GM23338 (cell line): ENCODE results near the gene KLK6. TPM values are rescaled to one million over a fixed set of nuclear protein-coding genes. Genes with fewer than 3 reads are reported as not detected.

Source experiments
- ATAC-seq: fragments of 200-7000 bp; cut with Tn5 transposase; 3 replicates; pipeline ENCODE4 v1.9.1; 2020
- DNase-seq: peaks from one replicate; pipeline ENCODE4 v3.0.0-alpha.2; 2015; ENCODE audit warnings: low spot score
- H2AFZ ChIP-seq: fragments of 200-600 bp; sonication (generic); 2 replicates; pipeline ENCODE4 v1.8.0; 2016; ENCODE audit warnings: antibody characterized with exemption, mild to moderate bottlenecking, moderate library complexity
- H3F3A ChIP-seq: fragments of 200-600 bp; sonication (generic); replicated peaks from 2 replicates; pipeline ENCODE4 v1.8.0; 2017; ENCODE audit warnings: antibody characterized with exemption, mixed run types, low read depth
- H3K27ac ChIP-seq: fragments of 200-600 bp; sonication (generic); 2 replicates; pipeline ENCODE4 v1.6.1; 2016; ENCODE audit warnings: low read depth
- H3K27me3 ChIP-seq: fragments of 200-600 bp; sonication (generic); 2 replicates; pipeline ENCODE4 v1.8.0; 2016; ENCODE audit warnings: mild to moderate bottlenecking, mixed run types, moderate library complexity; ENCODE audit not compliant: insufficient read depth
- H3K36me3 ChIP-seq: fragments of 200-600 bp; sonication (generic); 2 replicates; pipeline ENCODE4 v1.8.0; 2016; ENCODE audit warnings: mild to moderate bottlenecking; ENCODE audit not compliant: insufficient read depth
- H3K4me1 ChIP-seq: fragments of 200-600 bp; sonication (generic); 2 replicates; pipeline ENCODE4 v1.8.0; 2016; ENCODE audit warnings: mild to moderate bottlenecking, moderate library complexity; ENCODE audit not compliant: insufficient read depth
- H3K4me2 ChIP-seq: fragments of 200-600 bp; sonication (generic); 2 replicates; pipeline ENCODE4 v1.7.1; 2017; ENCODE audit warnings: mixed run types
- H3K4me3 ChIP-seq: fragments of 200-600 bp; sonication (generic); 2 replicates; pipeline ENCODE4 v1.6.1; 2016; ENCODE audit warnings: mixed run types
- H3K79me2 ChIP-seq: fragments of 200-600 bp; sonication (generic); replicated peaks from 2 replicates; pipeline ENCODE4 v1.8.0; 2017; ENCODE audit warnings: mild to moderate bottlenecking; ENCODE audit not compliant: insufficient read depth
- H3K9me2 ChIP-seq: fragments of 200-600 bp; sonication (generic); 2 replicates; pipeline ENCODE4 v1.8.0; 2017; ENCODE audit not compliant: insufficient read depth
- H4K20me1 ChIP-seq: fragments of 200-600 bp; sonication (generic); replicated peaks from 2 replicates; pipeline ENCODE4 v1.8.0; 2017; ENCODE audit warnings: mild to moderate bottlenecking; ENCODE audit not compliant: insufficient read depth
- H3K27ac Mint-ChIP-seq: 2 replicates; pipeline ENCODE4 v1.8.0; 2020; ENCODE audit warnings: inconsistent platforms, mild to moderate bottlenecking, moderate library complexity, mixed read lengths
- H3K27me3 Mint-ChIP-seq: 3 replicates; pipeline ENCODE4 v1.8.0; 2022; ENCODE audit warnings: low read depth, mild to moderate bottlenecking, moderate library complexity, mixed read lengths, inconsistent platforms; ENCODE audit not compliant: insufficient read depth, poor library complexity
- H3K36me3 Mint-ChIP-seq: 3 replicates; pipeline ENCODE4 v1.8.0; 2021; ENCODE audit warnings: low read depth, mild to moderate bottlenecking, inconsistent platforms, moderate library complexity, mixed read lengths
- H3K4me1 Mint-ChIP-seq: 3 replicates; pipeline ENCODE4 v1.8.0; 2020; ENCODE audit warnings: mild to moderate bottlenecking, inconsistent platforms, mixed read lengths
- H3K4me3 Mint-ChIP-seq: 3 replicates; pipeline ENCODE4 v1.8.0; 2021; ENCODE audit warnings: moderate library complexity, mild to moderate bottlenecking, inconsistent platforms, mixed read lengths
- H3K9me3 Mint-ChIP-seq: 3 replicates; pipeline ENCODE4 v1.8.0; 2020; ENCODE audit warnings: moderate library complexity, mild to moderate bottlenecking, inconsistent platforms, mixed read lengths
- CREB1 ChIP-seq: fragments of 250-450 bp; sonication (Bioruptor Pico); IDR thresholded peaks from 2 replicates; pipeline ENCODE4 v1.5.0; 2020; ENCODE audit warnings: low read depth, mild to moderate bottlenecking, moderate library complexity
- EZH2 ChIP-seq: fragments of 200-600 bp; sonication (generic); IDR thresholded peaks from one replicate; pipeline ENCODE4 v1.8.0; 2017; ENCODE audit warnings: antibody characterized with exemption, mild to moderate bottlenecking, low read depth; ENCODE audit not compliant: unreplicated experiment
- EZH2phosphoT487 ChIP-seq: fragments of 200-600 bp; sonication (generic); IDR thresholded peaks from one replicate; pipeline ENCODE4 v1.8.1; 2018; ENCODE audit warnings: antibody characterized with exemption; ENCODE audit not compliant: unreplicated experiment
- STAT1 ChIP-seq: IDR thresholded peaks from one replicate; pipeline ENCODE4 v1.6.1; 2016; ENCODE audit warnings: antibody characterized with exemption; ENCODE audit not compliant: unreplicated experiment
- ZNF114 ChIP-seq: fragments of 250-450 bp; sonication (Bioruptor Pico); IDR thresholded peaks from 2 replicates; pipeline ENCODE4 v1.5.0; 2020; ENCODE audit warnings: mild to moderate bottlenecking, moderate library complexity
- polyA plus RNA-seq: library from polyadenylated mRNA; unstranded; fragments of >200 nt; fragmentation: Nextera tagmentation; extraction: Ambion mirVana; gene quantifications from 2 replicates; pipeline ENCODE4 v1.2.1, GENCODE V29; 2016
- total RNA-seq: library from RNA; depleted of rRNA; stranded (reverse); fragments of >200 nt; shearing (Covaris generic); gene quantifications from 2 replicates; pipeline ENCODE4 v1.2.3, GENCODE V29; 2014
- TF ChIP-seq, protein P1 (sequence below): fragments of 250-450 bp; sonication (Bioruptor Pico); IDR thresholded peaks from 2 replicates; pipeline ENCODE4 v1.5.0; 2020; ENCODE audit warnings: mild to moderate bottlenecking, moderate library complexity
- TF ChIP-seq, protein P2 (sequence below): IDR thresholded peaks from 2 replicates; pipeline ENCODE4 v1.6.1; 2016; ENCODE audit warnings: antibody characterized with exemption

Gene KLK6
- total and polyA plus RNA-seq, 2 experiments from 2014 or later, result 0.47 to 0.56 TPM

DNA sequence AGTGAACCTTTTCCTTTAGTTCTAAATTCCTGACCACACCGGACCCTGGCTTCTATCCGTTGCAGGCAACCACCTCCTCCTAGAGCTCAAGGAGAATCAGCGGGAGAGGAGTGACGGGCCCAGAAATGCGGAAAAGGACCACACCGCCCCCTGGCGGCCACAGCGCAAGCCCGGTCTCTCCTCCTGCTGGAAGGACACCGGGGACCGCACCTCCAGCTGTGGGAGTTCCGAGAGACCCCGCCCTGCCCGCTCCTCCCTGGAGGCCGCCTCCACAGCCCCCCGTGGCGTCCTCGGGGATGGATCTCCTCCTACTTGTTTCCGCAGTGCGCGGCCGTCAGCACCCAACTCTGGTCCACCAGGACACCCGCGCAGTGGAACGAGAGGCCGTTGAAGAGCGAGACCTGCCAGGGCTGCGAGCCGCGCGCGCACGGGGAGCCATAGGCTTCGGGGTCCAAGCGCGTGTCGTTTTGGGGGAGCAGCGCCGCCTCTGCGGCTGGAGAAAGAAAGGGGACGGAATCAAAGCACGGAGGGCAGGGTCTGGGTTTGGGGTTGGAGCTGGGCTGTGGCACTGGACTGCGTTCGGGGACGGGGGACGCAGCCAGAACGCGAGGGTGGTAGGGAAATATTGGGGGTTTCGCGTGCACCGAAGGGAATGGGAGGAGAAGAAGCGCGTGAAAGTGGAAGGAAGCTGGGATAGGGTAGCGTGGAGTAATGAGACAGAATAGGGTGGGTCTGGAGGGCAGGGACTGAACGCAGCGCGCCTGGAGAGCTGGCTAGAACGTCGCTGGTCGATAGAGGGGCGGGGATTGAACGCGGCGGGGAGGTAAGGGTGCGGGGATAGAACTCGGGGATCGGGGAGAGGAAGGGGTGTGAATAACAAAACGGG is 47.6 kb upstream of the KLK6 start (continued):
- TF ChIP-seq, protein P1, sequence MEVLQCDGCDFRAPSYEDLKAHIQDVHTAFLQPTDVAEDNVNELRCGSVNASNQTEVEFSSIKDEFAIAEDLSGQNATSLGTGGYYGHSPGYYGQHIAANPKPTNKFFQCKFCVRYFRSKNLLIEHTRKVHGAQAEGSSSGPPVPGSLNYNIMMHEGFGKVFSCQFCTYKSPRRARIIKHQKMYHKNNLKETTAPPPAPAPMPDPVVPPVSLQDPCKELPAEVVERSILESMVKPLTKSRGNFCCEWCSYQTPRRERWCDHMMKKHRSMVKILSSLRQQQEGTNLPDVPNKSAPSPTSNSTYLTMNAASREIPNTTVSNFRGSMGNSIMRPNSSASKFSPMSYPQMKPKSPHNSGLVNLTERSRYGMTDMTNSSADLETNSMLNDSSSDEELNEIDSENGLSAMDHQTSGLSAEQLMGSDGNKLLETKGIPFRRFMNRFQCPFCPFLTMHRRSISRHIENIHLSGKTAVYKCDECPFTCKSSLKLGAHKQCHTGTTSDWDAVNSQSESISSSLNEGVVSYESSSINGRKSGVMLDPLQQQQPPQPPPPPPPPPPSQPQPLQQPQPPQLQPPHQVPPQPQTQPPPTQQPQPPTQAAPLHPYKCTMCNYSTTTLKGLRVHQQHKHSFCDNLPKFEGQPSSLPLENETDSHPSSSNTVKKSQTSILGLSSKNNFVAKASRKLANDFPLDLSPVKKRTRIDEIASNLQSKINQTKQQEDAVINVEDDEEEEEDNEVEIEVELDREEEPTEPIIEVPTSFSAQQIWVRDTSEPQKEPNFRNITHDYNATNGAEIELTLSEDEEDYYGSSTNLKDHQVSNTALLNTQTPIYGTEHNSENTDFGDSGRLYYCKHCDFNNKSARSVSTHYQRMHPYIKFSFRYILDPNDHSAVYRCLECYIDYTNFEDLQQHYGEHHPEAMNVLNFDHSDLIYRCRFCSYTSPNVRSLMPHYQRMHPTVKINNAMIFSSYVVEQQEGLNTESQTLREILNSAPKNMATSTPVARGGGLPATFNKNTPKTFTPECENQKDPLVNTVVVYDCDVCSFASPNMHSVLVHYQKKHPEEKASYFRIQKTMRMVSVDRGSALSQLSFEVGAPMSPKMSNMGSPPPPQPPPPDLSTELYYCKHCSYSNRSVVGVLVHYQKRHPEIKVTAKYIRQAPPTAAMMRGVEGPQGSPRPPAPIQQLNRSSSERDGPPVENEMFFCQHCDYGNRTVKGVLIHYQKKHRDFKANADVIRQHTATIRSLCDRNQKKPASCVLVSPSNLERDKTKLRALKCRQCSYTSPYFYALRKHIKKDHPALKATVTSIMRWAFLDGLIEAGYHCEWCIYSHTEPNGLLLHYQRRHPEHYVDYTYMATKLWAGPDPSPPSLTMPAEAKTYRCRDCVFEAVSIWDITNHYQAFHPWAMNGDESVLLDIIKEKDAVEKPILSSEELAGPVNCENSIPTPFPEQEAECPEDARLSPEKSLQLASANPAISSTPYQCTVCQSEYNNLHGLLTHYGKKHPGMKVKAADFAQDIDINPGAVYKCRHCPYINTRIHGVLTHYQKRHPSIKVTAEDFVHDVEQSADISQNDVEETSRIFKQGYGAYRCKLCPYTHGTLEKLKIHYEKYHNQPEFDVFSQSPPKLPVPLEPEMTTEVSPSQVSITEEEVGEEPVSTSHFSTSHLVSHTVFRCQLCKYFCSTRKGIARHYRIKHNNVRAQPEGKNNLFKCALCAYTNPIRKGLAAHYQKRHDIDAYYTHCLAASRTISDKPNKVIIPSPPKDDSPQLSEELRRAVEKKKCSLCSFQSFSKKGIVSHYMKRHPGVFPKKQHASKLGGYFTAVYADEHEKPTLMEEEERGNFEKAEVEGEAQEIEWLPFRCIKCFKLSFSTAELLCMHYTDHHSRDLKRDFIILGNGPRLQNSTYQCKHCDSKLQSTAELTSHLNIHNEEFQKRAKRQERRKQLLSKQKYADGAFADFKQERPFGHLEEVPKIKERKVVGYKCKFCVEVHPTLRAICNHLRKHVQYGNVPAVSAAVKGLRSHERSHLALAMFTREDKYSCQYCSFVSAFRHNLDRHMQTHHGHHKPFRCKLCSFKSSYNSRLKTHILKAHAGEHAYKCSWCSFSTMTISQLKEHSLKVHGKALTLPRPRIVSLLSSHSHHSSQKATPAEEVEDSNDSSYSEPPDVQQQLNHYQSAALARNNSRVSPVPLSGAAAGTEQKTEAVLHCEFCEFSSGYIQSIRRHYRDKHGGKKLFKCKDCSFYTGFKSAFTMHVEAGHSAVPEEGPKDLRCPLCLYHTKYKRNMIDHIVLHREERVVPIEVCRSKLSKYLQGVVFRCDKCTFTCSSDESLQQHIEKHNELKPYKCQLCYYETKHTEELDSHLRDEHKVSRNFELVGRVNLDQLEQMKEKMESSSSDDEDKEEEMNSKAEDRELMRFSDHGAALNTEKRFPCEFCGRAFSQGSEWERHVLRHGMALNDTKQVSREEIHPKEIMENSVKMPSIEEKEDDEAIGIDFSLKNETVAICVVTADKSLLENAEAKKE, result no peak
- TF ChIP-seq ZNF114 (CRISPR knock-in tag), result no peak
- TF ChIP-seq CREB1 (CRISPR knock-in tag), result peak; percentile 50

DNA sequence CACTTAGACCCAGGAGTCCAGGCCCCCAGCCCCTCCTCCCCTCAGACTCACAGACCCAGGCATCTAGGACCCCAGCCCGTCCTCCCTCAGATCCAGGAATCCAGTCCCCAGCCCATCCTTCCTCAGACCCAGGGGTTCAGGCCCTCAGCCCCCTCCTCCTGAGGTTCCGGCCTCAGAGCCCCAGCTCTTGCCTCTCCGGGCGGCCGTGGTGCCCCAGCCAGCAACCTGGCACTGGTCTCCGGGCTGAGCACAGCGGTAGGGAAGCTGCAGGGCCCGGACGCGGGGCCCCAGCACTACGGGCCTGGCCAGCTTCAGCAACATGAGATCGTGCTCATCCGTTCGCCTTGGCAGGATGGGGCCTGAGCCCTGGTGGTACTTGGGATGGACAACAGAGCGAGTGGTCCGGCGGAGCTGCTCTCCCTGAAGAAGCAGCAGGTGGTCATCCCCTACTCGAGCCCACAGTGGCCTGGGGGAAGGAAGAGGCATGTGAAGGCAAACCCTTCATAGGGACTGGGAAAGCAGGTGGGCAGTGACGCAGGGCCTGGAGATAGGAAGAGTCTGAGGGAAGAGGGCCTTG is 46.4 kb upstream of the KLK6 start:
- Histone ChIP-seq H3K4me1 (no peaks in the 10 kb centered on the region; the same call in 1 of the 2 replicates), H3K27me3 (peaks cover 32% of the 10 kb centered on the region), H3K4me3 (no peak overlapping the region), H3F3A (no peaks in the 10 kb centered on the region), H3K4me2 (no peak overlapping the region), H3K36me3 (no peaks in the 10 kb centered on the region), H4K20me1 (no peaks in the 10 kb centered on the region), H3K79me2 (no peaks in the 10 kb centered on the region), H3K27ac (no peak overlapping the region), H2AFZ (no peak overlapping the region), H3K9me2 (no peaks in the 10 kb centered on the region)
- Mint-ChIP-seq H3K27ac (no peak overlapping the region), H3K27me3 (peaks cover 32% of the 10 kb centered on the region), H3K4me3 (peak overlapping the region; percentile 52; the same call in 2 of the 3 replicates), H3K4me1 (peaks cover 7% of the 10 kb centered on the region), H3K36me3 (peaks cover 3% of the 10 kb centered on the region; the same call in 1 of the 3 replicates), H3K9me3 (peaks cover 10% of the 10 kb centered on the region)
- DNase-seq (no peak), ATAC-seq (no peak)
- TF ChIP-seq EZH2phosphoT487, result no peak
- no peak for TF ChIP-seq ZNF114 (CRISPR knock-in tag)
- TF ChIP-seq, protein P2, sequence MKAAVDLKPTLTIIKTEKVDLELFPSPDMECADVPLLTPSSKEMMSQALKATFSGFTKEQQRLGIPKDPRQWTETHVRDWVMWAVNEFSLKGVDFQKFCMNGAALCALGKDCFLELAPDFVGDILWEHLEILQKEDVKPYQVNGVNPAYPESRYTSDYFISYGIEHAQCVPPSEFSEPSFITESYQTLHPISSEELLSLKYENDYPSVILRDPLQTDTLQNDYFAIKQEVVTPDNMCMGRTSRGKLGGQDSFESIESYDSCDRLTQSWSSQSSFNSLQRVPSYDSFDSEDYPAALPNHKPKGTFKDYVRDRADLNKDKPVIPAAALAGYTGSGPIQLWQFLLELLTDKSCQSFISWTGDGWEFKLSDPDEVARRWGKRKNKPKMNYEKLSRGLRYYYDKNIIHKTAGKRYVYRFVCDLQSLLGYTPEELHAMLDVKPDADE, result no peak
- no peak for TF ChIP-seq CREB1 (CRISPR knock-in tag)
- TF ChIP-seq STAT1, result no peak
- TF ChIP-seq EZH2, result no peak
